CD14-positive monocyte (primary cell): ENCODE data around the gene DTX1. TPM values are rescaled to one million over a fixed set of nuclear protein-coding genes. Genes with fewer than 3 reads are reported as not detected.

Source experiments
- DNase-seq, 3 donors: peaks; one replicate each; pipeline ENCODE4 v3.0.0-alpha.2; 2011 to 2022
- H2AFZ ChIP-seq: 2 replicates; pipeline ENCODE4 v1.6.0; 2012; ENCODE audit warnings: mild to moderate bottlenecking, low read depth, low read length, inconsistent platforms; ENCODE audit not compliant: insufficient read depth, poor library complexity, severe bottlenecking
- H3K27ac ChIP-seq, 2 donors: 1 replicate in 1 of 2; 2 replicates in 1 of 2; pipeline ENCODE4 v1.5.1; 2012 to 2013; ENCODE audit warnings: low read length in 2 of 2, control low read depth in 1 of 2, inconsistent platforms in 1 of 2, low read depth in 1 of 2, mild to moderate bottlenecking in 1 of 2
- H3K27me3 ChIP-seq, 2 donors: one replicate each; pipeline versions ENCODE4 v1.6.0 to v1.6.1; 2011 to 2013; ENCODE audit warnings: low read length in 2 of 2; ENCODE audit not compliant: control insufficient read depth in 2 of 2, insufficient read depth in 2 of 2
- H3K36me3 ChIP-seq, 2 donors: replicated peaks in 1 of 2; 1 replicate in 1 of 2; 2 replicates in 1 of 2; pipeline versions ENCODE4 v1.5.1 to v1.6.1; 2012 to 2013; ENCODE audit warnings: low read length in 2 of 2, control low read depth in 1 of 2, inconsistent platforms in 1 of 2, mild to moderate bottlenecking in 1 of 2; ENCODE audit not compliant: insufficient read depth in 2 of 2, control insufficient read depth in 1 of 2
- H3K4me1 ChIP-seq, 2 donors: 1 replicate in 1 of 2; 2 replicates in 1 of 2; pipeline versions ENCODE4 v1.5.1 to v1.6.1; 2012 to 2013; ENCODE audit warnings: low read length in 2 of 2, control low read depth in 1 of 2, inconsistent platforms in 1 of 2, mild to moderate bottlenecking in 1 of 2, moderate library complexity in 1 of 2; ENCODE audit not compliant: insufficient read depth in 2 of 2, control insufficient read depth in 1 of 2
- H3K4me2 ChIP-seq: replicated peaks from 2 replicates; pipeline ENCODE3; 2012; ENCODE audit warnings: low read length, moderate library complexity, mild to moderate bottlenecking; ENCODE audit not compliant: poor library complexity, severe bottlenecking; ENCODE audit errors: extremely low read depth
- H3K4me3 ChIP-seq, 3 experiments: fragments of 200-600 bp in 1 of 3; sonication (generic) in 1 of 3; replicated peaks in 1 of 3; 1 replicate in 2 of 3; 2 replicates in 1 of 3; pipeline ENCODE4 v1.5.1; 2011 to 2013; ENCODE audit warnings: low read length in 3 of 3, mild to moderate bottlenecking in 3 of 3, control low read depth in 2 of 3, low read depth in 2 of 3, inconsistent platforms in 1 of 3, moderate library complexity in 1 of 3
- H3K79me2 ChIP-seq: 2 replicates; pipeline ENCODE4 v1.6.0; 2012; ENCODE audit warnings: mild to moderate bottlenecking, control low read depth, inconsistent platforms, low read length, moderate library complexity; ENCODE audit not compliant: insufficient read depth
- H3K9ac ChIP-seq: 2 replicates; pipeline ENCODE4 v1.6.0; 2017; ENCODE audit warnings: low read length, mild to moderate bottlenecking; ENCODE audit not compliant: insufficient read depth, poor library complexity, severe bottlenecking
- H3K9me3 ChIP-seq, 2 donors: replicated peaks in 1 of 2; 1 replicate in 1 of 2; 2 replicates in 1 of 2; pipeline versions ENCODE4 v1.5.1 to v1.6.1; 2012 to 2013; ENCODE audit warnings: low read length in 2 of 2, control low read depth in 1 of 2; ENCODE audit not compliant: control insufficient read depth in 1 of 2, insufficient read depth in 1 of 2
- H4K20me1 ChIP-seq: 2 replicates; pipeline ENCODE4 v1.6.0; 2012; ENCODE audit warnings: mild to moderate bottlenecking, low read length, control low read depth, moderate library complexity; ENCODE audit not compliant: insufficient read depth
- H3K27ac Mint-ChIP-seq, 7 donors: one replicate each; pipeline ENCODE4 v1.8.0; 2020; ENCODE audit warnings: mild to moderate bottlenecking in 7 of 7, mixed read lengths in 7 of 7, moderate library complexity in 6 of 7, inconsistent platforms in 2 of 7
- H3K27me3 Mint-ChIP-seq, 3 donors: one replicate each; pipeline ENCODE4 v1.8.0; 2021 to 2022; ENCODE audit warnings: low read depth in 3 of 3, mild to moderate bottlenecking in 3 of 3, mixed read lengths in 3 of 3, moderate library complexity in 3 of 3, inconsistent platforms in 1 of 3
- H3K36me3 Mint-ChIP-seq, 2 donors: one replicate each; pipeline ENCODE4 v1.8.0; 2020; ENCODE audit warnings: mixed read lengths in 2 of 2, inconsistent platforms in 1 of 2, mild to moderate bottlenecking in 1 of 2
- H3K4me1 Mint-ChIP-seq: one replicate; pipeline ENCODE4 v1.8.0; 2020; ENCODE audit warnings: mild to moderate bottlenecking, mixed read lengths
- H3K4me3 Mint-ChIP-seq, 2 donors: one replicate each; pipeline ENCODE4 v1.8.0; 2020; ENCODE audit warnings: mild to moderate bottlenecking in 2 of 2, mixed read lengths in 2 of 2, moderate library complexity in 1 of 2
- H3K9me3 Mint-ChIP-seq, 7 donors: one replicate each; pipeline ENCODE4 v1.8.0; 2020 to 2022; ENCODE audit warnings: mixed read lengths in 7 of 7, mild to moderate bottlenecking in 6 of 7, moderate library complexity in 6 of 7, inconsistent platforms in 2 of 7
- CTCF ChIP-seq: fragments of 200-600 bp; IDR thresholded peaks from one replicate; pipeline ENCODE4 v1.8.0; 2022; ENCODE audit warnings: antibody characterized with exemption, mild to moderate bottlenecking
- WGBS: methylation state at CpG from one replicate; pipeline ENCODE4 v1.1.5; 2013; ENCODE audit warnings: missing lambda C conversion rate; ENCODE audit not compliant: insufficient coverage; 5-methylcytosine and 5-hydroxymethylcytosine counted together
- intact Hi-C, 2 donors: fragments of 100-400 bp; cut with micrococcal nuclease; formaldehyde crosslinking; loops; one replicate each; pipeline versions ENCODE4 v1.15.0 to v1.15.1; 2023
- polyA plus RNA-seq, 3 donors: library from polyadenylated mRNA; depleted of rRNA in 1 of 3; unstranded in 2 of 3; stranded (reverse) in 1 of 3; fragments of 300-500 nt in 2 of 3; fragments of >200 nt in 1 of 3; fragmentation: Illumina TruSeq in 2 of 3; gene quantifications; 1 replicate in 2 of 3; 2 replicates in 1 of 3; pipeline ENCODE4 v1.2.3, GENCODE V29; 2012 to 2021

The DTX1 gene
- polyA plus RNA-seq, 3 donors = 0.04 TPM; not detected in 1

- Mint-ChIP-seq H3K4me1 (no peaks in the 10 kb centered on the region), H3K27me3 (peaks cover 3 to 11% (median 8%) of the 10 kb centered on the region in 3 donors), H3K9me3 (peaks cover 0 to 16% (median 12%) of the 10 kb centered on the region in 7 donors), H3K4me3 (no peak overlapping the region), H3K27ac (no peak overlapping the region), H3K36me3 (no peaks in the 10 kb centered on the region)
- H3K79me2 ChIP-seq = no peaks in the 10 kb centered on the region
- intact Hi-C loops = no loop called here
- WGBS = 89% methylated on average over 1 of the region's 3 CpGs
- DNase-seq = no peak
- H3K4me2 ChIP-seq = no peak overlapping the region
- H2AFZ ChIP-seq = no peak overlapping the region
- no peak for TF ChIP-seq CTCF
- peaks cover 0 to 7% of the 10 kb centered on the region in 2 donors for H3K27me3 ChIP-seq
- H3K9me3 ChIP-seq = no peaks in the 10 kb centered on the region
- H3K9ac ChIP-seq = no peak overlapping the region
- H3K4me1 ChIP-seq = no peaks in the 10 kb centered on the region
- H3K36me3 ChIP-seq = no peaks in the 10 kb centered on the region
- no peak overlapping the region for H3K27ac ChIP-seq
- no peaks in the 10 kb centered on the region for H4K20me1 ChIP-seq
- H3K4me3 ChIP-seq = no peak overlapping the region
Measured at GRCh38 chr12:113120670-113121370, 64.3 kb downstream of the DTX1 start.

GRCh38 chr12:113127791-113128199, 71.3 kb downstream of the DTX1 start:
- Mint-ChIP-seq H3K27ac (no peak overlapping the region), H3K4me3 (peak overlapping the region in 1 of 2 donors; percentile 14), H3K4me1 (peaks cover 2% of the 10 kb centered on the region), H3K36me3 (no peaks in the 10 kb centered on the region), H3K27me3 (peaks cover 9 to 27% (median 12%) of the 10 kb centered on the region in 3 donors), H3K9me3 (peaks cover 0 to 11% (median 8%) of the 10 kb centered on the region in 7 donors)
- Histone ChIP-seq H3K4me3 (no peak overlapping the region), H3K79me2 (no peaks in the 10 kb centered on the region), H3K9ac (no peak overlapping the region), H3K4me2 (no peak overlapping the region), H3K27me3 (peaks cover 0 to 5% of the 10 kb centered on the region in 2 donors), H2AFZ (no peak overlapping the region), H4K20me1 (no peaks in the 10 kb centered on the region), H3K9me3 (no peaks in the 10 kb centered on the region), H3K27ac (no peak overlapping the region), H3K36me3 (no peaks in the 10 kb centered on the region), H3K4me1 (no peaks in the 10 kb centered on the region)
- WGBS = 31% methylated on average over 3 of the region's 15 CpGs
- no peak for TF ChIP-seq CTCF
- DNase-seq = no peak
- intact Hi-C loops = no loop called here
